GM18498 (cell line): ENCODE data around the gene BUD23.
"Not testable (repeated sequence)": the region's sequence is repeated elsewhere in the genome, so short reads cannot be mapped to it uniquely, and the experiment has no call there.

Experiments
- ATAC-seq: cut with Tn5 transposase; IDR thresholded peaks from one replicate; pipeline ENCODE4 v1.9.1; 2021; ENCODE audit warnings: mild to moderate bottlenecking, moderate library complexity; ENCODE audit not compliant: unreplicated experiment

BUD23 gene, protein sequence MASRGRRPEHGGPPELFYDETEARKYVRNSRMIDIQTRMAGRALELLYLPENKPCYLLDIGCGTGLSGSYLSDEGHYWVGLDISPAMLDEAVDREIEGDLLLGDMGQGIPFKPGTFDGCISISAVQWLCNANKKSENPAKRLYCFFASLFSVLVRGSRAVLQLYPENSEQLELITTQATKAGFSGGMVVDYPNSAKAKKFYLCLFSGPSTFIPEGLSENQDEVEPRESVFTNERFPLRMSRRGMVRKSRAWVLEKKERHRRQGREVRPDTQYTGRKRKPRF

DNA sequence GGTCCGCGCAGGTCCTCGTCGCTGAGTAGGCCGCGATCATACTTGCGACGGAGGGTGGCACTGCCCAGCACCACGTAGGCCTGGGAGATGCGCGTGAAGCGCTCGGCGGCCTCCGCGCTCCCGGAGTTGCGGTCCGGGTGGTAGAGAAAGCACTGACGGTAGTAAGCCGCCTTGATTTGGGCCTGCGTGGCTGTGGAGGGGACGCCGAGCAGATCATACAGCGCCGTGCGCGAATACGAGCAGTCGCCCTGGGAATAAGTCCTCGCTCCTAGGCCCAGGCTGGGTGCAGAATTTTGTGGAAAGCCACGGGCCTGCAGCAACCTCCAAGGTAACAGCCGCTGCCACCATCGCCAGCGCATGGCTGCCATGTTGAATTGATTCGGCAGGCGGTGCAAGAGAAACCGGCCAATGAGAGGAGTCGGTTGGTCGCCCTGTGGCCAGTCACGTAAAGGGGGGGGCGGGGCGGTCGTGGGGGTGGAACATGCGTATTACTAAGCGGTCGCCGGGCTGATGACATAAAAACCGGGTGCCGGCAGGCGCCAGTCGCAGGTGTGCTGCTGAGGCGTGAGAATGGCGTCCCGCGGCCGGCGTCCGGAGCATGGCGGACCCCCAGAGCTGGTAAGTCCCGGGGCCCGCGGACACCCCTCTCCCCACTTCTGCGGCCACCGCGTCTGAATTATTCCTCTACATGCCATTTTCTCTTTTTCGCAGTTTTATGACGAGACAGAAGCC, at the start of gene BUD23, which contains the start of gene DNAJC30:
BUD23 (plus strand) TSS at position 542 of the 732 bp plus-strand sequence; CDS start at position 571, 29 bp downstream.
DNAJC30 (minus strand) TSS at position 398 of the 732 bp plus-strand sequence; CDS start at position 368, 30 bp downstream.
- ATAC-seq: peak; percentile 89

DNA sequence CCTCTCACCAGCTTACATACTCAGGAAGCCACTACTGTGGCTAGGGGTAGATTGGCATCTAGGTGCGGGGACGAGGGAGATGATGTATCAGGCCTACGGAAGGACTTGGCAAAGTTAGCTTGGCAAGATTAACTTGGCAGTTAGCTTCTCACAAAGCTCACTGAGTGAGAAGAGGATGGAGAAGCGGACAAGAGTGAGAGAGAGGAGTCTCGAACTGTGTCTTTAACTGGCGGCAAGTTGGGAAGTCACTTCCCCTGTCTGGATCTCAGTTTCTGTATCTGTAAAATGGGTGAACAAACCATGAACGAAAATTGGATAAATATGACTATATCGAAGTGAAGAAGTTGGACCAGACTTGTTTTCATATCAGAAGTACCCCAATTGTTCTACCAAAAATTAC, 49.6 kb upstream of the BUD23 start:
- no peak for ATAC-seq

DNA sequence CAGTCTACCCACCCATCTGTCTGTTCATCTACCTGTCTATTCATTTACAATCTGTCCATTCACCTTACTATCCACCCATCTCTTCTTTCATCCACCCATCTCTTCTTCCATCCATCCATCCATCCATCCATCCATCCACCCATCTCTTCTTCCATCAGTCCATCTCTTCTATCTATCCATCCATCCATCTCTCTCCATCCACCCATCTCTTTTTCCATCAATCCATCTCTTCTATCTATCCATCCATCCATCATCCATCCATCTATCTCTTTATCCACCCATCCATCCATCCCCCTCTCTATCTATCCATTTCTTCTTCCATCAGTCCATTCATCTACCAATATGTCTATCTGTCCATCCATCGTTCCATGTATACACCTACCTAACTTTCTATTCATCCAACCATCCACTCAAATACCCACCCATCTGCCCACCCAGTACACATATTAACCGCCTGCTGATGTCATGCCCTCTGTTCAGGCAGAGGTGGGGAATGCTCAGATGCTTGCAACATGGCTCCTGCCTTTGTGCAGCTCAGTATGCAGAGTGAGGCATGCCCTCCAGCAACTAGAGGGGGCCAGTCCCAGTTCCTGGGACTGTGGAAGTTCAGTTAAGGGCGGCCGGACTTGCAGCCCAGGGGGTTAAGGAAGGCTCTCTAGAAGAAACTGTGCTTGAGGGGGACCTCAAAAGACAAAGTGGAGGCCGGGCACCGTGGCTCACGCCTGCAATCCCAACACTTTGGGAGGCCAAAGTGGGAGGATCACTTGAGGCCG, 47.8 kb upstream of the BUD23 start:
- no peak for ATAC-seq

DNA sequence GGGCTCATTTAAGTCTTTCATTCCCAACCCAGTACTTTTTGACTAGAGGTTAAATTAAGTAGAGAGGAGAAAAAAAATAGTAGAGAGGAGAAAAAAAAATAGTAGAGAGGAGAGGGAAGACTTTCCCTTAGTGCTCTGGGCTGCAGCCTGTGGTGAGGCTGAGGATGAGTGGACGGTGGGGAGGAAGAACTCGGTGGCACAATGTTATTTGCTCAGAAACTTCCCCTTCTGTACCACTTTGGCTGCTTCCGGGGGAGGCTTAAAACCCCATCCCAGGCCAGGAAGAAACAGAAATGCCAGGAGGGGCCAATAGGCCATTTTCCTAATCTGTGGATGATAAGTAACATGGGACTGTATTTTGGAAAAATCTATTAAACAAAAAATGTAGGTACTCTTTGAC, 44.5 kb upstream of the BUD23 start:
- no peak for ATAC-seq

DNA sequence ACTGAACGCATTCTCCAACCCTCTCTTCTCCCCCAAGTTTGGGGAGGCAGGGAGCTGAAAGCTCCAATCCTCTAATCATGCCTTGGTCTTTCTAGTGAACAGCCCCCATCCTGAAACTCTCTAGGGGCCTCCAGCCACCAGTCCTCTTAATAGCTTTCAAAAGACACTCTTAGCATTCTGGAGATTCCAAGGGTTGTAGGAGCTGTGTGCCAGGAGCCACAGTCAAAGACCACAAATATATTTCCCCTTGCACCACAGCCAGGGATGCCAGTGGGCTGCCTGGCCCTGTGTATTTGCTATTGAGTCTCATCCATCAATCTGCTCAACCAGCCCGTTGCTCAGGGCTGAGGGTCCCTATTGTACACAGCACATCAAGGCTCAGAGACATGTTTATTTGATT, 40.6 kb upstream of the BUD23 start:
- ATAC-seq: no peak

DNA sequence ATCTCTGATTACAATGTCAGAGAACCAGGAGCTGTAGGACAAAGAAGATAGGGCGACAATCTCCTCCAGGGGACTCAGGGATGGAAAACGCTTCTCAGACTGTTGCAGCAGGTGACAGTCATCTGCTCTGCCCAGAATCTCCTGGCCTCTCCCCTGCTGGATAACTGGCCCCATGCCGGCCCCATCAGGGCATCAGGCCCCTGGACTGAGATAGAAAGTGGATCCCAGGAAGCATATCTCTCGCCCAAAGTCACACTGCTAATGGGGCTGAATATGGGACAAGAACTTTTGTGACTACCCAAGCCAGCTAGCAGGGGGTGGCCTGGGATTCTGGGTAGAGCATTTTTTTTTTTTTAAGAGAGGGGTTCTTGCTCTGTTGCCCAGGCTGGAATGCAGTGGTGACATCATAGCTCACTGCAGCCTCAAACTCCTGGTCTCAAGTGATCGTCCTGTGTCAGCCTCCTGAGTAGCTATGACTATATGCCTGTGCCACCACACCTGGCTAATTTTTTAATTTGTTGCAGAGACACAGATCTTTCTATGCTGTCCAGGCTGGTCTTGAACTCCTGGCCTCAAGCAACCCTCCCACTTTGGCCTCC, 38.6 kb upstream of the BUD23 start:
- ATAC-seq: no peak

DNA sequence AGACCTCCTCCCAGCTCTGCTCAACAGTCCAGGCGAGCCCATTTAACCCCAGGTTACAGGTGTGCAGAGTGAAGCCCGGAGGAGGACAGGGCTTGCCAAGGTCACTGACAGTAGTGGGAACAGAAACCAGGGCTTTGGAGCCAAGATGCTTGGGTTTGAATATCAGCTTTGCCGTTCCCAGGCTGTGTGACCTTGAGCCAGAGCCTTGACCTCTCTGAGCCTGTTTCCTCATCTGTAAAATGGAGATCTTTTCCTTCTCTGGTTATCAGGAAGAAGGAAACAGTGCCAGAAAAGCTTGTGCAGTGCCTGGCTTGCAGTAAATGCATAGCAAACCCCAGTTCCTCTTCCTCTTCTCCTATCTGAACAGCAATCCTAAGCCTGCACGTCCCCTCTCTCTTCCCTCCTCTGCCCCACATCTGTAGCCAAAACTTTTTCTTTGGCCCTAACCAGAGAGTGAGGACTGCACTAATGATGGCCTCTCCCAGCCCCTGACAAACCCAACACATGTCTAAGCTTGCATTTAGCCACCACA, 37.7 kb upstream of the BUD23 start:
- no peak for ATAC-seq

DNA sequence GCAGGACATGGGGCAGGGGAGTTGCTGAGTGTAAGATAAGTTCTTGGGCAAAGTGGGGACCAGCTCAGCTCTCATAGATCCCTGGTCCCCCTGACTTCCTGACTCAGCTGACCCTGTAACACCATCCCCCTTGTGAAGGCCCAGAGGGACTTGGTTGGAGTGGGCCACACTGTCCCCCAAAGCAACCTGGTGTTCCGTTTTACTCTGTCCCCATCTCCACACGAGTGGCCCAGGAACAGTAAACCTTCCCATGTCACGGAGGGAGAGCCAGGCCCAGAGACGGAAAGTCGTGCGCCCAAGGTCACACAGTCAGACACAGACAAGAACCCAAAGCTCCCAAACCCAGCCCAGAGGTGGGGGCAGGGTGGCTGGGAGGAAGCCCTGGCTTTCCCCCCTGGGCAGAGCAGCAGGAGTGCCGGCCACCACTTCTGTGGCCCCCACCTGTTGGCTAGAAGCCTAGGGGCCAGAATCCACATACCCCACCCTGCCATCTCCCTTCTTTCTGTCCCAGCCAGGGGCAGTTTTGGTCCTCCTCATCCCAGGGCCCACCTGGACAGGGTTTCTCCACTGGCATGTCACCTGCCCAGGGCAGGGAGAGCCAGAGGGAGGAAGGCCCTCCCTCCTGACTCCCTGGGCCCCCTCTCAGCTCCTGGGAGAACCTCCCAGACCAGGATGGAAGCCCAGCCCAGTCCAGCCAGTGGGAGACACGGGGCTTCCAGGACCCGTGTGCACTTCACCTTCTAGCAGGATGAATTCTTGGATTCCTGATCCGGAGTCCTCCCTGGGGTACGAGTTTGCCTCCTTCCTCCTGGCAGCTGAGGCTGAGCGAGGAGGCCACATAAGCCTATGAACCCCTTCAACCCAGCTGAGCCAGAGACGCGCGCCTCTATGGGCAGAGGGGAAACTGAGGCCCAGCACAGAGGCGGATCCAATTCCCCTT, 36.3 kb upstream of the BUD23 start:
- ATAC-seq: no peak

DNA sequence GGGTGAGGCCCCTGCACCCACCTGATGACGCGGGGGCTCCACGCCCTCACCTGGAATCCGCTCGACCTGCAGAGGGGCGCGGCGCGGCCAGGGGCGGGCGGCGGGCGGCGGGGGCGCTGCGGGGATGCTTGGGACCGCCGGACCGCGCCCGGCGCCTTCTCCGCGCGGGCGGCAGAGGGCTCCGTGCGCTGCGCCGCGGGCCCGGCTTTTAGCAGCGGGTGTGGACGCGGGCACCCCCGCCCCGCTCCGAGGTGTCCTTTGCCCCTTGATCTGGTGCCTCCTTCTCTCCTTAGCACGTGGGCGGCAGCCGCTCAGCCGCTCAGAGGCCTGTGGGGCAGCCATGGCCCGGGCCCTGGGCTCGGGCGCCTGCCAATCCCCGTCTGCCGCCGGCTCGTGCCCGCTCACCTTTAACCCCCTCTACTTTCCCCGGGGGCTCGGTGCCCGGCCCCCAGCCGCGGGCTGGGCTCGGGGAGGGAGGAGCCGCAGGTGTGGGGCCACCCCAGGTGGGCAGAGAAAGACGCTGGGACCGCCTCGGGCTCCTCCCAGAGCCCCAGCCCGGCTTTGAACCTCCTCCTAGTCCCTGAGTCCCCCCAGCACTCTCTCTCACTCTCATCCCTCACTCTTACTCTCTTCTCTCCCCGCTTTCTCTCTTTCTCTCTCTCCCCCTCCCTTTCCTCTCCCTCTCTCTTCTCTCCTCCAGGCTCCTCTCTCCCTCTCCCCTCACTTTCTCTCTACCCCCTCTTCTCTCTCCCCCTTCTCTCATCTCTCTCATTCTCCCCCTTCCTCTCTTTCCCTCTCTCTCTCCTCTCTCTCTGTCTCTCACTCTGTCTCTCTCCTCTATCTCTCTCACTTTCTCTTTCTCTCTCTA, 35.4 kb upstream of the BUD23 start:
- no peak for ATAC-seq

DNA sequence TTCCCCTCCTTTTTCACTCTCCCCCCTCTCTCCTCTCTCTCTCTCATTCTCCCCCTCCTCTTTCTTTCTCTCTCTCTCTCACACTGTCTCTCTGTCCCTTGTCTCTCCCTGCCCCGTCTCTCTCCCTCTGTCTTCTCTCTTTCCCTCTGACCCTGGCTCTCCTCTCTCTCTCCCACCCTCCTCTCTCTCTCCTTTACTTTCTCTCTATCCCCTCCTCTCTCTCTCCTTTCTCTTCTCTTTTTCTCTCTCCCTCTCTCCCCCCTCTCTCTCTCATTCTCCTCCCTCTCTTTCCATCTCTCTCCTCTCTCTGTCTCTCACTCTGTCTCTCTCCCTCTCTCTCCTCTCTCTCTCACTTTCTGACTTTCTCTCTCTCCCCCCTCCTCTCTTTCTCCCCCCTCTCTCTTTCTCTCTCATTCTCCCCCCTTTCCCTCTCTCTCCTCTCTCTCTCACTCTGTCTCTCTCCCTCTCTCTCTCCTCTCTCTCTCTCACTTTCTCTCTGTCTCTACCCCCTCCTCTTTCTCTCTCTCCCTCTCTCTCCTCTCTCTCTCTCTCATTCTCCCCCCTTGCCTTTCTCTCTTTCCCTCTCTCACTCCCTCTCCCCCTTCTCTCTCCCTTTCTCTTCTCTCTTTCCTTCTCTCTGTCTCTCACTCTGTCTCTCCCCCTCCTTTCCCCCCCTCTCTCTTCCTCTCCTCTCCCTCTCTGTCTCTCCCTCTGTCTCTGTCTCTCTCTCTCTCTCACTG, 34.6 kb upstream of the BUD23 start:
- no peak for ATAC-seq

DNA sequence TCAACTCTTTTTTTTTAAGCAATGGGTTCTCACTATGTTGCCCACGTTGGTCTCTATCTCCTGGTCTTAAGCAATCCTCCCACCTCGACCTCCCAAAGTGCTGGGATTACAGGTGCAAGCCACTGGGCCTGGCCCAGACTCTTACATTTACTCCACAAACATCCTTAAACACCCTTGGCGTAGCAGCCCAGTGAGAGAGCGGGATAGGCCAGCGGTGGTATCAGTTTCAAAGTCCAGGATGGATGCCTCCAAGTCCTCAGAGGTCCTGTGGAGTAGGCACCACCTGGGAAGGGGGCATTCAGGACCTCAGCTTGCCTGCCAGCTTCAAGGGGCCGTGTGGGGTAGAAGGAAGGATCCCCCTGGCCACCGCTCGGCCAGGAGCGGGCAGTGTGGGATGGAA, 33.8 kb upstream of the BUD23 start:
- no peak for ATAC-seq

DNA sequence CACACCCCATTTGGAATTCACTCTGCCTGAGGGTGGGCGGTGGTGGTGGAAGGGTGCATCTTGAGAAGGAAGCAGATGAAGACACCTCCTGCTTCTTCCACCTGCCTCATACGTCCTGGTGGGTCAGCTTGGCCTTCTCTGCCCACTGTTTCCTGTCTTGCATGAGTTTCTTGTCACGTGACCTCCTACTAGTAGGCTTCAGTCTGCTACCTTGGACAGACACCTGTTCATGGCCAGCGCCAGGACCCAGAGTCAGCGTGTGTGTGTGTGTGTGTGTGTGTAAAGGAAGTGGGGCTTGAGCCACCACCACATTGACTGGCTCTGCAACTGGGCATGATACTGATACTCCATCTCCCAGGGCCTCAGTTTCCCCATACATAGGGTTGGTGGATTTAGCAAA, 32.9 kb upstream of the BUD23 start:
- no peak for ATAC-seq

DNA sequence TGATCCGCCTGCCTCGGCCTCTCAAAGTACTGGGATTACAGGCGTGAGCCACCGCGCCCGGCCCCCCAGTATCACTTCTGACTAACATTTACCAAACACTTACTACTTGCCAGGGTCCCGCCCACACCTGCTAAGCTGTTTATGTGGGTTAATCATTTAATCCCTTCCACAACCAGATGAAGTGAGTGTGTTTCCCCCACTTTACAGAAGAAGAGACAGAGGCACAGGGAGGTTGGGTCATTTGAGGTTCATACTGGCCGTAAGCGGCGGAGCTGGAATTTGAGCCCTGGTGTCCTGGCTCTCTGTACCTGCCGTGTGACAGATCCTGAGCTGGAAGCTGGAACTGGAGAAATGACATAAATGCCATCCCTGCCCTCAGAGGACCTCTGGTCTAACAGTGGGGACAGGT, 30.9 kb upstream of the BUD23 start:
- no peak for ATAC-seq

DNA sequence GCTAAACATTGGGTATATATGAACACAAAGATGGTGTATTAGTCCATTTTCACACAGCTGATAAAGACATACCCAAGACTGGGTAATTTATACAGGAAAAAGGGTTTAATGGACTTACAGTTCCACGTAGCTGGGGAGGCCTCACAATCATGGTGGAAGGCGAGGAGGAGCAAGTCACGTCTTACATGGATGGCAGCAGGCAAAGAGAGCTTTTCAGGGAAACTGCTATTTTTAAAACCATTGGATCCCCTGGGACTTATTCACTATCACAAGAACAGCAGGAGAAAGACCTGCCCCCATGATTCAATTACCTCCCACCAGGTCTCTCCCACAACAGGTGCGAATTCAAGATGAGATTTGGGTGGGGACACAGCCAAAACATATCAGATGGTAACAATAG, 28.1 kb upstream of the BUD23 start:
- ATAC-seq: not testable (repeated sequence)

DNA sequence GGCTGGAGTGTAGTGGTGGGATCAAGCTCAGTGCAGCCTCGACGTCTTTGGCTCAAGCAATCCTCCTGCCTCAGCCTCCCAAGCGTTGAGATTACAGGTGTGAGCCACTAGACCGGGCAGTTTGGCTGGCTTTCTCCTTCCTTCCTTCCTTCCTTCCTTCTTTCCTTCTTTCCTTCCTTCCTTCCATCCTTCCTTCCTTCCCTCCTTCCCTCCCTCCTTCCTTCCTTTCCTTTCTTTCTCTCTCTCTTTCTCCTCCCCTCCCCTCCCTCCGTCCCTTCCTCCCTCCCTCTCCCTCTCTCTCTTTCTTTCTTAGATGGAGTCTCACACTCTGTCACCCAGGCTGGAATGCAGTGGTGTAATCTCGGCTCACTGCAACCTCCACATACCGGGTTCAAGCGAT, 23.4 kb upstream of the BUD23 start:
- ATAC-seq: no peak

DNA sequence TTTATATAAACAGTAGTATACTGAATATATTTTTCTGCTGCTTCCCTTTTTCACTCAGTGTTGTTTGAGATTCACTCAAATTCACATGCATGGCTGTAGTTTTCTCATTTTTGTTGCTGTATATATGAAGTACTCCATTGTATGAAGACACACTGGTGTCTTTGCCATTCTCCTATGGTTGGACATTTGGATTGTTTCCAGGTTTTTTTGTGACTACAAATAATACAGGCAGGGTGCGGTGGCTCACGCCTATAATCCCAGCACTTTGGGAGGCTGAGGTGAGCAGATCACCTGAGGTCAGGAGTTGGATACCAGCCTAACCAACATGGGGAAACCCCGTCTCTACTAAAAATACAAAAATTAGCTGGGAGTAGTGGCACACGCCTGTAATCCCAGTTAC, 22.8 kb upstream of the BUD23 start:
- not testable (repeated sequence) for ATAC-seq

DNA sequence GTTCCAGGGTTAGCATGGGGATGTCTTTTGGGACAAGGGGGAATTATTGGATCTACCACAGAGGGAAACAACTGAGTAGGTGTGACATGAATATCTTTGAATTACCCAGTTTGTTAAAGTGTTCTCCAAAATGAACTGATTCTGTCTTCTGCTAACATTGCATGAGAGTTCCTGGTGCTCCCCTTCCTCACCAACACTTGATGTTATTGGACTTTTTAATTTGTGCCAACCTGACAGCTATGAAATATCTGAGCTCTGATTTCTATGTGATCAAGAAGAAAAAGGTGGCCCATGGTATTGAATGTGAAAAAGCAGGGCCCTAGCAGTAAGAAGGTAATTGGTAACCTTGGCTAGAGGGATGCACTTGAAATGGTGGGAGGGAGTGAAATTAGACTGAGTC, 20.4 kb upstream of the BUD23 start:
- ATAC-seq: no peak
